ENCODE results near the gene CMAS.

DNA sequence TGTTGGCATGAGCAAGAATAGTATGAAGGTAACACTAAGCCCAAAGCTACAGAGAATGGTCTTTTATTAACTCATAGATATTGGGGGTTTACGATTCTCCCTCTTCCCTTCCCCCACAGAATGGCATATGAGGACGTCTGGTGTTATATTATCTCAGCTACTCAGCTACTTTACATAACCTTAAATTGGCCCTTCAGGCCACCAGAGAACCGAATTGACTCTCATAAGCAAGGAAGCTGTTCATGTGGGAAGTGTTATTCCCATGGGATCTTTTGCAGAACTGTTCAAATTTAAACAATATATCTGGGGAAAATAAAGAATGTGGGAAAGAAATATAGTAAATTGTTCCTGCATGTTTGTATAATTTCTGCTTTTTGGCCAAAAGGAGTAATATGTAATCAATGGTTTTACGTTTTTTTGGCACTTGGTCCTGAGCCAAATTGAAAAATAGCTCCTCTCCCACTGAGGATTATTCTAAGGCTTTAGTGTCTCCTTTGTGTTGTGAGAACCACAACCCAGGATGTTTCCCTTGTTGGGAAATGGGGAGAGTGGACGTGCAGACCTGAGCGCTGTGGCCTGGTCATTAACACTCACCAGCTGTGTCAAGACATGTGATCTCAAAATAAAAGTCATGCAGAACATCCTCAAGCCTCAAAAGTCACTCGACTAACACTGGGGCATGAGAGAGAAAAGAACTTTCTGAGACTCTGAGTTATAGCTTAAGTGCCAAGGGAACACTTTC is 31.8 kb upstream of the CMAS start:
- TF ChIP-seq CTCF (IDR thresholded peaks at IDR 0.05) (no peak), POLR2A (IDR thresholded peaks at IDR 0.05) (no peak)
